Suprapubic skin (tissue), 4 donors: Measurements from ENCODE around the gene UNC119B. TPM values are rescaled to one million over a fixed set of nuclear protein-coding genes. Genes with fewer than 3 reads are reported as not detected.

Source experiments
- DNase-seq, 2 donors: peaks; one replicate each; pipeline ENCODE4 v3.0.0-alpha.2; 2019; ENCODE audit warnings: low spot score in 2 of 2
- H3K27ac ChIP-seq: fragments of 200-600 bp; sonication (generic); one replicate; pipeline ENCODE4 v1.5.1; 2019
- H3K27me3 ChIP-seq: fragments of 200-600 bp; sonication (generic); one replicate; pipeline ENCODE4 v1.5.1; 2019
- H3K36me3 ChIP-seq: fragments of 200-600 bp; sonication (generic); one replicate; pipeline ENCODE4 v1.5.1; 2019
- H3K4me1 ChIP-seq: fragments of 200-600 bp; sonication (generic); one replicate; pipeline ENCODE4 v1.5.1; 2019
- H3K4me3 ChIP-seq: fragments of 200-600 bp; sonication (generic); one replicate; pipeline ENCODE4 v1.5.1; 2019; ENCODE audit warnings: mild to moderate bottlenecking
- H3K9me3 ChIP-seq: fragments of 200-600 bp; sonication (generic); one replicate; pipeline ENCODE4 v1.5.1; 2019
- CTCF ChIP-seq, 2 donors: fragments of 200-600 bp in 1 of 2; fragments of 450-650 bp in 1 of 2; sonication (generic) in 1 of 2; IDR thresholded peaks; one replicate each; pipeline ENCODE4 v1.5.1; 2016 to 2019; ENCODE audit warnings: antibody characterized with exemption in 2 of 2, mild to moderate bottlenecking in 1 of 2, moderate library complexity in 1 of 2
- EP300 ChIP-seq: sonication (generic); formaldehyde crosslinking; IDR thresholded peaks from one replicate; pipeline ENCODE4 v1.6.1; 2017; ENCODE audit warnings: antibody characterized with exemption
- POLR2A ChIP-seq, 2 donors: fragments of 450-650 bp; IDR thresholded peaks; one replicate each; pipeline ENCODE4 v1.6.1; 2017; ENCODE audit warnings: antibody characterized with exemption in 2 of 2, mild to moderate bottlenecking in 2 of 2, moderate library complexity in 2 of 2
- POLR2AphosphoS5 ChIP-seq, 3 donors: sonication (generic); formaldehyde crosslinking; IDR thresholded peaks; one replicate each; pipeline ENCODE4 v1.6.1; 2017; ENCODE audit warnings: antibody characterized with exemption in 3 of 3
- WGBS: methylation state at CpG from one replicate; pipeline ENCODE4 v1.1.5; 2018; 5-methylcytosine and 5-hydroxymethylcytosine counted together
- total RNA-seq, 4 donors: library from RNA; depleted of rRNA; stranded (reverse); fragments of >200 nt; gene quantifications; one replicate each; pipeline ENCODE4 v1.1.0, GENCODE V29; 2016

UNC119B gene
- total RNA-seq, 4 donors from 2014 or later, result 14.2 to 27.6 (median 19.3) TPM

DNA sequence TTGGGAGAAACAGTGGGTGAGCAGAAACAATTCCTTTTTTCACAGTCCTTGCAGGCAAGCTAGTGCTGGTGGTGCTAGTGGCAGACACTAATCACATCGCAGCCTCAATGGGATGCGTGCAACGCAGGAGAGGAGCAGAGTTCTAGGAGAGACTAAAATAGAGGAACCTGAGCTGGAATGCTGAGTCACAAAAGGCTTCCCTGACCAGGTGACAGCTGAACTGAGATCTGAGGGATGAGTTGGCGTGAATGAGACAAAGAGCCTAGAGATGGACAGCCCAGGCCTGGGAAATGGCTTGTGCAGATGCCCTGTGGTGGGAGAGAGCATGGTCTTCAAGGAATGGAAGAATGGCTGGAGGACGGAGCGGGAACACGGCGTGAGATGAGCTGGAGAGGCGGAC, 41.1 kb downstream of the UNC119B start:
- Histone ChIP-seq H3K27me3 (no peaks in the 10 kb centered on the region), H3K4me1 (no peaks in the 10 kb centered on the region), H3K4me3 (no peak overlapping the region), H3K36me3 (no peaks in the 10 kb centered on the region), H3K9me3 (no peaks in the 10 kb centered on the region), H3K27ac (no peak overlapping the region)
- no peak for TF ChIP-seq POLR2A (IDR thresholded peaks at IDR 0.05)
- TF ChIP-seq POLR2AphosphoS5 (IDR thresholded peaks at IDR 0.05), result no peak
- TF ChIP-seq CTCF (IDR thresholded peaks at IDR 0.05), result no peak
- no peak for TF ChIP-seq EP300
- WGBS, result 97% methylated on average over 9 of the region's 9 CpGs
- DNase-seq, result no peak

GRCh38 chr12:120754792-120755191, 44.5 kb downstream of the UNC119B start:
- TF ChIP-seq POLR2AphosphoS5 (IDR thresholded peaks at IDR 0.05), result no peak
- TF ChIP-seq EP300, result no peak
- TF ChIP-seq CTCF (IDR thresholded peaks at IDR 0.05), result no peak
- TF ChIP-seq POLR2A (IDR thresholded peaks at IDR 0.05), result no peak
- Histone ChIP-seq H3K27ac (no peak overlapping the region), H3K27me3 (no peaks in the 10 kb centered on the region), H3K9me3 (no peaks in the 10 kb centered on the region), H3K36me3 (no peaks in the 10 kb centered on the region), H3K4me3 (no peak overlapping the region), H3K4me1 (no peaks in the 10 kb centered on the region)
- DNase-seq, result no peak

GRCh38 chr12:120755269-120755668, 45.0 kb downstream of the UNC119B start:
- Histone ChIP-seq H3K27me3 (no peaks in the 10 kb centered on the region), H3K9me3 (no peaks in the 10 kb centered on the region), H3K4me3 (no peak overlapping the region), H3K4me1 (no peaks in the 10 kb centered on the region), H3K36me3 (no peaks in the 10 kb centered on the region), H3K27ac (no peak overlapping the region)
- TF ChIP-seq CTCF (IDR thresholded peaks at IDR 0.05) (no peak), EP300 (no peak), POLR2A (IDR thresholded peaks at IDR 0.05) (no peak), POLR2AphosphoS5 (IDR thresholded peaks at IDR 0.05) (no peak)
- DNase-seq, result no peak

GRCh38 chr12:120757226-120757742, 47.0 kb downstream of the UNC119B start:
- no peak for DNase-seq
- 86% methylated on average over 4 of the region's 4 CpGs for WGBS

DNA sequence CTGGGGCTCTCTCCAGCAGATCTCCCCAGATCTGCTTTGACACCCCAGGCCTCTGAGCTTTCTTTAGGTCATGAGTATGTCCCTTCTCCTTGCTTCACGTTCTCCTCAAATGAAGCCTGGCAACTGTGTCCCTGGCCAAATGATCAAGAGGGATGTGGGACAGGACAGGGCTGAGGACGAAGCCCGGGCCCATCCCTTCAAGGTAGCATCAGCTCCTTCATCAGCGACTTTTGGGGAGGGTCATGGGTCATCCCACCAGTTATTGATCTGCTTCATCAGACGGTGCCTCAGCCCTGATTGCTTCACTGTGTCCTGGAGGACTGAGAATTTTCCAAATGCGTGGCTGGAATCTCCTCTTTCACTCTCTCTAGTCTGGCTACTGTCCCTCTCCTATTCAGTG, 47.7 kb downstream of the UNC119B start:
- peaks cover 13% of the 10 kb centered on the region for H3K36me3 ChIP-seq
- no peaks in the 10 kb centered on the region for H3K9me3 ChIP-seq
- H3K4me1 ChIP-seq, result peaks cover 20% of the 10 kb centered on the region
- H3K4me3 ChIP-seq, result no peak overlapping the region
- H3K27ac ChIP-seq, result no peak overlapping the region
- WGBS, result 93% methylated on average over 6 of the region's 6 CpGs
- DNase-seq, result no peak
- H3K27me3 ChIP-seq, result no peaks in the 10 kb centered on the region
- TF ChIP-seq POLR2A (IDR thresholded peaks at IDR 0.05) (no peak), CTCF (IDR thresholded peaks at IDR 0.05) (no peak), POLR2AphosphoS5 (IDR thresholded peaks at IDR 0.05) (no peak)

More at GRCh38 chr12:120757226-120757742, 47.0 kb downstream of the UNC119B start:
- no peaks in the 10 kb centered on the region for H3K9me3 ChIP-seq
- TF ChIP-seq CTCF (IDR thresholded peaks at IDR 0.05) (no peak), POLR2A (IDR thresholded peaks at IDR 0.05) (no peak), EP300 (no peak), POLR2AphosphoS5 (IDR thresholded peaks at IDR 0.05) (no peak)
- no peak overlapping the region for H3K4me3 ChIP-seq
- peaks cover 9% of the 10 kb centered on the region for H3K36me3 ChIP-seq
- peaks cover 18% of the 10 kb centered on the region for H3K4me1 ChIP-seq
- no peaks in the 10 kb centered on the region for H3K27me3 ChIP-seq
- no peak overlapping the region for H3K27ac ChIP-seq
